ENCODE data around the gene DIP2C. TPM values are rescaled to one million over a fixed set of nuclear protein-coding genes. Genes with fewer than 3 reads are reported as not detected.
"Not testable (repeated sequence)": the region's sequence is repeated elsewhere in the genome, so short reads cannot be mapped to it uniquely, and the experiment has no call there.

Gene DIP2C
- total RNA-seq, 1 donor from 2014 or later: 52.6 TPM

GRCh38 chr10:712575-712974 lies 23.1 kb upstream of the DIP2C start:
- H3K27ac Mint-ChIP-seq (ENCODE audit: unreplicated experiment): no peak overlapping the region
- no peaks in the 10 kb centered on the region for H3K27me3 Mint-ChIP-seq (ENCODE audit: unreplicated experiment)
- no peak overlapping the region for H3K4me3 Mint-ChIP-seq (ENCODE audit: unreplicated experiment)
- H3K36me3 Mint-ChIP-seq (ENCODE audit: unreplicated experiment): peaks cover 15% of the 10 kb centered on the region
- no peaks in the 10 kb centered on the region for H3K4me1 Mint-ChIP-seq (ENCODE audit: low read depth, unreplicated experiment)
- peaks cover 9% of the 10 kb centered on the region for H3K9me3 Mint-ChIP-seq (ENCODE audit: unreplicated experiment)
- no peak for TF ChIP-seq CTCF (IDR thresholded peaks at IDR 0.05; ENCODE audit: partially characterized antibody, unreplicated experiment)
- no peak for DNase-seq

- no peak overlapping the region for H3K27ac Mint-ChIP-seq (ENCODE audit: unreplicated experiment)
- H3K4me3 Mint-ChIP-seq (ENCODE audit: unreplicated experiment): no peak overlapping the region
Measured at GRCh38 chr10:712089-712488, 22.6 kb upstream of the DIP2C start.

GRCh38 chr10:707861-708260 lies 18.4 kb upstream of the DIP2C start:
- no peak for TF ChIP-seq CTCF (IDR thresholded peaks at IDR 0.05; ENCODE audit: partially characterized antibody, unreplicated experiment)
- Mint-ChIP-seq H3K9me3 (ENCODE audit: unreplicated experiment) (peaks cover 2% of the 10 kb centered on the region), H3K4me3 (ENCODE audit: unreplicated experiment) (no peak overlapping the region)

More at GRCh38 chr10:712089-712488, 22.6 kb upstream of the DIP2C start:
- Mint-ChIP-seq H3K36me3 (ENCODE audit: unreplicated experiment) (peaks cover 15% of the 10 kb centered on the region), H3K27me3 (ENCODE audit: unreplicated experiment) (no peaks in the 10 kb centered on the region), H3K9me3 (ENCODE audit: unreplicated experiment) (peaks cover 9% of the 10 kb centered on the region), H3K4me1 (ENCODE audit: low read depth, unreplicated experiment) (no peaks in the 10 kb centered on the region)
- TF ChIP-seq CTCF (IDR thresholded peaks at IDR 0.05; ENCODE audit: partially characterized antibody, unreplicated experiment): no peak
- DNase-seq: no peak

GRCh38 chr10:707456-707855 lies 18.0 kb upstream of the DIP2C start:
- H3K27ac Mint-ChIP-seq (ENCODE audit: unreplicated experiment): no peak overlapping the region
- H3K4me3 Mint-ChIP-seq (ENCODE audit: unreplicated experiment): no peak overlapping the region
- H3K36me3 Mint-ChIP-seq (ENCODE audit: unreplicated experiment): no peaks in the 10 kb centered on the region
- H3K9me3 Mint-ChIP-seq (ENCODE audit: unreplicated experiment): peaks cover 2% of the 10 kb centered on the region
- DNase-seq: no peak
- H3K4me1 Mint-ChIP-seq (ENCODE audit: low read depth, unreplicated experiment): no peaks in the 10 kb centered on the region
- TF ChIP-seq CTCF (IDR thresholded peaks at IDR 0.05; ENCODE audit: partially characterized antibody, unreplicated experiment): no peak
- no peaks in the 10 kb centered on the region for H3K27me3 Mint-ChIP-seq (ENCODE audit: unreplicated experiment)

More at GRCh38 chr10:707861-708260, 18.4 kb upstream of the DIP2C start:
- DNase-seq: no peak
- no peaks in the 10 kb centered on the region for H3K27me3 Mint-ChIP-seq (ENCODE audit: unreplicated experiment)
- H3K4me1 Mint-ChIP-seq (ENCODE audit: low read depth, unreplicated experiment): no peaks in the 10 kb centered on the region
- H3K27ac Mint-ChIP-seq (ENCODE audit: unreplicated experiment): no peak overlapping the region
- no peaks in the 10 kb centered on the region for H3K36me3 Mint-ChIP-seq (ENCODE audit: unreplicated experiment)

- TF ChIP-seq CTCF (IDR thresholded peaks at IDR 0.05; ENCODE audit: partially characterized antibody, unreplicated experiment): no peak
- Mint-ChIP-seq H3K4me1 (ENCODE audit: low read depth, unreplicated experiment) (peaks cover 14% of the 10 kb centered on the region), H3K27me3 (ENCODE audit: unreplicated experiment) (no peaks in the 10 kb centered on the region), H3K36me3 (ENCODE audit: unreplicated experiment) (no peaks in the 10 kb centered on the region), H3K9me3 (ENCODE audit: unreplicated experiment) (peaks cover 5% of the 10 kb centered on the region), H3K27ac (ENCODE audit: unreplicated experiment) (no peak overlapping the region), H3K4me3 (ENCODE audit: unreplicated experiment) (no peak overlapping the region)
- no peak for DNase-seq
Measured at GRCh38 chr10:703118-703517, 13.7 kb upstream of the DIP2C start.

- not testable (repeated sequence) for H3K27ac Mint-ChIP-seq (ENCODE audit: unreplicated experiment); H3K9me3 Mint-ChIP-seq (ENCODE audit: unreplicated experiment); H3K4me3 Mint-ChIP-seq (ENCODE audit: unreplicated experiment)
Measured at GRCh38 chr10:700183-700582, 10.7 kb upstream of the DIP2C start.

More at GRCh38 chr10:700183-700582, 10.7 kb upstream of the DIP2C start:
- H3K36me3 Mint-ChIP-seq (ENCODE audit: unreplicated experiment); DNase-seq; H3K27me3 Mint-ChIP-seq (ENCODE audit: unreplicated experiment): not testable (repeated sequence)
- peaks cover 21% of the 10 kb centered on the region for H3K4me1 Mint-ChIP-seq (ENCODE audit: low read depth, unreplicated experiment)

Measured in glutamatergic neuron (in vitro differentiated cells).